CD14-positive monocyte (primary cell): ENCODE results near the gene PSD4. TPM values are rescaled to one million over a fixed set of nuclear protein-coding genes. Genes with fewer than 3 reads are reported as not detected.
A peak's percentile ranks its signal among the peaks of the same experiment; 100 is the strongest.

Source experiments
- DNase-seq, 3 donors: peaks; one replicate each; pipeline ENCODE4 v3.0.0-alpha.2; 2011 to 2022
- H2AFZ ChIP-seq: 2 replicates; pipeline ENCODE4 v1.6.0; 2012; ENCODE audit warnings: mild to moderate bottlenecking, low read depth, low read length, inconsistent platforms; ENCODE audit not compliant: insufficient read depth, poor library complexity, severe bottlenecking
- H3K27ac ChIP-seq, 2 donors: 1 replicate in 1 of 2; 2 replicates in 1 of 2; pipeline ENCODE4 v1.5.1; 2012 to 2013; ENCODE audit warnings: low read length in 2 of 2, control low read depth in 1 of 2, inconsistent platforms in 1 of 2, low read depth in 1 of 2, mild to moderate bottlenecking in 1 of 2
- H3K27me3 ChIP-seq, 2 donors: one replicate each; pipeline versions ENCODE4 v1.6.0 to v1.6.1; 2011 to 2013; ENCODE audit warnings: low read length in 2 of 2; ENCODE audit not compliant: control insufficient read depth in 2 of 2, insufficient read depth in 2 of 2
- H3K36me3 ChIP-seq, 2 donors: replicated peaks in 1 of 2; 1 replicate in 1 of 2; 2 replicates in 1 of 2; pipeline versions ENCODE4 v1.5.1 to v1.6.1; 2012 to 2013; ENCODE audit warnings: low read length in 2 of 2, control low read depth in 1 of 2, inconsistent platforms in 1 of 2, mild to moderate bottlenecking in 1 of 2; ENCODE audit not compliant: insufficient read depth in 2 of 2, control insufficient read depth in 1 of 2
- H3K4me1 ChIP-seq, 2 donors: 1 replicate in 1 of 2; 2 replicates in 1 of 2; pipeline versions ENCODE4 v1.5.1 to v1.6.1; 2012 to 2013; ENCODE audit warnings: low read length in 2 of 2, control low read depth in 1 of 2, inconsistent platforms in 1 of 2, mild to moderate bottlenecking in 1 of 2, moderate library complexity in 1 of 2; ENCODE audit not compliant: insufficient read depth in 2 of 2, control insufficient read depth in 1 of 2
- H3K4me2 ChIP-seq: replicated peaks from 2 replicates; pipeline ENCODE3; 2012; ENCODE audit warnings: low read length, moderate library complexity, mild to moderate bottlenecking; ENCODE audit not compliant: poor library complexity, severe bottlenecking; ENCODE audit errors: extremely low read depth
- H3K4me3 ChIP-seq, 3 experiments: fragments of 200-600 bp in 1 of 3; sonication (generic) in 1 of 3; replicated peaks in 1 of 3; 1 replicate in 2 of 3; 2 replicates in 1 of 3; pipeline ENCODE4 v1.5.1; 2011 to 2013; ENCODE audit warnings: low read length in 3 of 3, mild to moderate bottlenecking in 3 of 3, control low read depth in 2 of 3, low read depth in 2 of 3, inconsistent platforms in 1 of 3, moderate library complexity in 1 of 3
- H3K79me2 ChIP-seq: 2 replicates; pipeline ENCODE4 v1.6.0; 2012; ENCODE audit warnings: mild to moderate bottlenecking, control low read depth, inconsistent platforms, low read length, moderate library complexity; ENCODE audit not compliant: insufficient read depth
- H3K9ac ChIP-seq: 2 replicates; pipeline ENCODE4 v1.6.0; 2017; ENCODE audit warnings: low read length, mild to moderate bottlenecking; ENCODE audit not compliant: insufficient read depth, poor library complexity, severe bottlenecking
- H3K9me3 ChIP-seq, 2 donors: replicated peaks in 1 of 2; 1 replicate in 1 of 2; 2 replicates in 1 of 2; pipeline versions ENCODE4 v1.5.1 to v1.6.1; 2012 to 2013; ENCODE audit warnings: low read length in 2 of 2, control low read depth in 1 of 2; ENCODE audit not compliant: control insufficient read depth in 1 of 2, insufficient read depth in 1 of 2
- H4K20me1 ChIP-seq: 2 replicates; pipeline ENCODE4 v1.6.0; 2012; ENCODE audit warnings: mild to moderate bottlenecking, low read length, control low read depth, moderate library complexity; ENCODE audit not compliant: insufficient read depth
- H3K27ac Mint-ChIP-seq, 7 donors: one replicate each; pipeline ENCODE4 v1.8.0; 2020; ENCODE audit warnings: mild to moderate bottlenecking in 7 of 7, mixed read lengths in 7 of 7, moderate library complexity in 6 of 7, inconsistent platforms in 2 of 7
- H3K27me3 Mint-ChIP-seq, 3 donors: one replicate each; pipeline ENCODE4 v1.8.0; 2021 to 2022; ENCODE audit warnings: low read depth in 3 of 3, mild to moderate bottlenecking in 3 of 3, mixed read lengths in 3 of 3, moderate library complexity in 3 of 3, inconsistent platforms in 1 of 3
- H3K36me3 Mint-ChIP-seq, 2 donors: one replicate each; pipeline ENCODE4 v1.8.0; 2020; ENCODE audit warnings: mixed read lengths in 2 of 2, inconsistent platforms in 1 of 2, mild to moderate bottlenecking in 1 of 2
- H3K4me1 Mint-ChIP-seq: one replicate; pipeline ENCODE4 v1.8.0; 2020; ENCODE audit warnings: mild to moderate bottlenecking, mixed read lengths
- H3K4me3 Mint-ChIP-seq, 2 donors: one replicate each; pipeline ENCODE4 v1.8.0; 2020; ENCODE audit warnings: mild to moderate bottlenecking in 2 of 2, mixed read lengths in 2 of 2, moderate library complexity in 1 of 2
- H3K9me3 Mint-ChIP-seq, 7 donors: one replicate each; pipeline ENCODE4 v1.8.0; 2020 to 2022; ENCODE audit warnings: mixed read lengths in 7 of 7, mild to moderate bottlenecking in 6 of 7, moderate library complexity in 6 of 7, inconsistent platforms in 2 of 7
- CTCF ChIP-seq: fragments of 200-600 bp; IDR thresholded peaks from one replicate; pipeline ENCODE4 v1.8.0; 2022; ENCODE audit warnings: antibody characterized with exemption, mild to moderate bottlenecking
- WGBS: methylation state at CpG from one replicate; pipeline ENCODE4 v1.1.5; 2013; ENCODE audit warnings: missing lambda C conversion rate; ENCODE audit not compliant: insufficient coverage; 5-methylcytosine and 5-hydroxymethylcytosine counted together
- intact Hi-C, 2 donors: fragments of 100-400 bp; cut with micrococcal nuclease; formaldehyde crosslinking; loops; one replicate each; pipeline versions ENCODE4 v1.15.0 to v1.15.1; 2023
- polyA plus RNA-seq, 3 donors: library from polyadenylated mRNA; depleted of rRNA in 1 of 3; unstranded in 2 of 3; stranded (reverse) in 1 of 3; fragments of 300-500 nt in 2 of 3; fragments of >200 nt in 1 of 3; fragmentation: Illumina TruSeq in 2 of 3; gene quantifications; 1 replicate in 2 of 3; 2 replicates in 1 of 3; pipeline ENCODE4 v1.2.3, GENCODE V29; 2012 to 2021

The PSD4 gene
- polyA plus RNA-seq, 3 donors = 11.0 to 47.0 (median 18.2) TPM

GRCh38 chr2:113183703-113184102 lies 9.9 kb downstream of the PSD4 start:
- Mint-ChIP-seq H3K27ac (peak overlapping the region in 4 of 7 donors; percentile 33 to 90 (median 39)), H3K27me3 (peaks cover 0 to 2% (median 0%) of the 10 kb centered on the region in 3 donors), H3K36me3 (peaks cover 51 to 70% of the 10 kb centered on the region in 2 donors), H3K4me1 (peaks cover 86% of the 10 kb centered on the region), H3K9me3 (peaks cover 0 to 1% (median 0%) of the 10 kb centered on the region in 7 donors), H3K4me3 (no peak overlapping the region)
- DNase-seq = no peak
- H2AFZ ChIP-seq = no peak overlapping the region
- H3K4me1 ChIP-seq = peaks cover 80 to 94% of the 10 kb centered on the region in 2 donors
- no peak for TF ChIP-seq CTCF
- H3K36me3 ChIP-seq = peaks cover 38 to 64% of the 10 kb centered on the region in 2 donors
- H3K9ac ChIP-seq = no peak overlapping the region
- WGBS = 95% methylated on average over 2 of the region's 2 CpGs
- H3K27me3 ChIP-seq = no peaks in the 10 kb centered on the region
- no peak overlapping the region for H3K4me3 ChIP-seq
- H3K9me3 ChIP-seq = no peaks in the 10 kb centered on the region
- H4K20me1 ChIP-seq = peaks cover 92% of the 10 kb centered on the region
- peaks cover 92% of the 10 kb centered on the region for H3K79me2 ChIP-seq
- H3K27ac ChIP-seq = peak overlapping the region in 1 of 2 donors; percentile 83
- intact Hi-C loops = no loop called here
- no peak overlapping the region for H3K4me2 ChIP-seq

GRCh38 chr2:113184531-113185230 lies 10.9 kb downstream of the PSD4 start:
- no peak overlapping the region for H3K4me3 Mint-ChIP-seq
- H3K4me1 ChIP-seq = peaks cover 76 to 84% of the 10 kb centered on the region in 2 donors
- DNase-seq = peak in 2 of 3 donors; percentile 39 to 42
- H3K9me3 Mint-ChIP-seq = peaks cover 0 to 1% (median 0%) of the 10 kb centered on the region in 7 donors
- H3K27ac ChIP-seq = peak overlapping the region; percentile 1 to 90
- WGBS = 50% methylated on average over 2 of the region's 8 CpGs
- peaks cover 82% of the 10 kb centered on the region for H3K4me1 Mint-ChIP-seq
- no peak overlapping the region for H2AFZ ChIP-seq
- peaks cover 53 to 69% of the 10 kb centered on the region in 2 donors for H3K36me3 Mint-ChIP-seq
- H3K79me2 ChIP-seq = peaks cover 91% of the 10 kb centered on the region
- no peak for TF ChIP-seq CTCF
- intact Hi-C loops = loop anchor here in 1 of 2 donors (5.0 kb wide), 1 partner anchor 42 kb away; no protein-coding TSS in a partner anchor
- peak overlapping the region; percentile 7 for H3K4me2 ChIP-seq
- H3K36me3 ChIP-seq = peaks cover 42 to 61% of the 10 kb centered on the region in 2 donors
- H3K9ac ChIP-seq = no peak overlapping the region
- peaks cover 0 to 2% (median 0%) of the 10 kb centered on the region in 3 donors for H3K27me3 Mint-ChIP-seq
- H3K4me3 ChIP-seq = no peak overlapping the region
- H3K27me3 ChIP-seq = no peaks in the 10 kb centered on the region
- peaks cover 82% of the 10 kb centered on the region for H4K20me1 ChIP-seq
- no peaks in the 10 kb centered on the region for H3K9me3 ChIP-seq
- H3K27ac Mint-ChIP-seq = peak overlapping the region in 3 of 7 donors; percentile 72 to 96 (median 77)
